Stimulated activated CD4-positive, alpha-beta T cell treated with anti-CD3 and anti-CD28 coated beads, Interleukin-1b, Interleukin-23, amount 100 ng/mL, for 1 hour (primary cell): Measurements from ENCODE around the gene ZCCHC18.

Experiments
- DNase-seq, 2 donors: peaks; one replicate each; pipeline ENCODE4 v3.0.0-alpha.2; 2020; ENCODE audit warnings: low read depth in 2 of 2

The ZCCHC18 gene

GRCh38 chrX:104134583-104135261, 22.4 kb downstream of the ZCCHC18 start:
- no peak for DNase-seq

- DNase-seq, result no peak
Measured at GRCh38 chrX:104135677-104136076, 23.4 kb downstream of the ZCCHC18 start.

- DNase-seq, result peak in 1 of 2 donors; percentile 7
Measured at GRCh38 chrX:104136241-104137019, 24.1 kb downstream of the ZCCHC18 start.

GRCh38 chrX:104137496-104137895, 25.2 kb downstream of the ZCCHC18 start:
- DNase-seq, result no peak

GRCh38 chrX:104141087-104141760, 28.9 kb downstream of the ZCCHC18 start:
- no peak for DNase-seq

GRCh38 chrX:104151037-104151436, 38.7 kb downstream of the ZCCHC18 start:
- DNase-seq, result no peak

- peak; percentile 21 to 31 for DNase-seq
Measured at GRCh38 chrX:104156630-104157529, 44.6 kb downstream of the ZCCHC18 start, which contains the start of gene SLC25A53. TSS of gene SLC25A53 (minus strand) at chrX:104157009. CDS start at chrX:104105257, 51,752 bp downstream.
